ENCODE data around the gene AK5.
A peak's percentile ranks its signal among the peaks of the same experiment; 100 is the strongest.

AK5 gene

DNA sequence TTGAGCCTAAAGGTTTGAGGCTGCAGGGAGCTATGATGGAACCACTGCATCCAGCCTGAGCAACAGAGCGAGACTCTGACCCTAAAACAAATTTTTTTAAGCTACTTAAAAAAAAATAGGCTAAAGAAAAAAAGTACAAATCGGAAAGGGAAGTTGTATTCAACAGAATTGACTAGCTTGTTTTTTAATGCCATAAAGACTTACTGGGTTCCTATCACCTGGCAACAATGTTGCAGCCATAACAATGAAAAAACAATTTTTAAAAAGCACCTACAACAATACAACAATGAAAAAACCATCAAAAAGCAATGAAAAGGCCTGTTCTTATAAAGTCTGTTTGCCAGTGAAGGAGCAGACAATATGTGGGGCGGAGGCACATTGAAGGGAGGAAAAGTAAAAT lies 42.5 kb upstream of the AK5 start:
- H3K27me3 ChIP-seq = no peaks in the 10 kb centered on the region
- H3K36me3 ChIP-seq = no peaks in the 10 kb centered on the region
- H3K4me3 ChIP-seq (ENCODE audit: low read depth in 1 of 2, low read length in 1 of 2) = no peak overlapping the region
- TF ChIP-seq CTCF (IDR thresholded peaks at IDR 0.05) = no peak
- no peaks in the 10 kb centered on the region for H3K9me3 ChIP-seq
- peak overlapping the region; percentile 21 for H3K27ac ChIP-seq
- peaks cover 14 to 16% of the 10 kb centered on the region in 2 experiments for H3K4me1 ChIP-seq (ENCODE audit: control insufficient read depth in 1 of 2, insufficient read depth in 1 of 2, low read depth in 1 of 2, low read length in 1 of 2)

- no peak overlapping the region for H3K4me3 ChIP-seq (ENCODE audit: low read depth in 1 of 2, low read length in 1 of 2)
- H3K36me3 ChIP-seq = no peaks in the 10 kb centered on the region
- no peak for TF ChIP-seq CTCF (IDR thresholded peaks at IDR 0.05)
- H3K9me3 ChIP-seq = no peaks in the 10 kb centered on the region
- H3K27ac ChIP-seq = no peak overlapping the region
- H3K27me3 ChIP-seq = no peaks in the 10 kb centered on the region
- no peaks in the 10 kb centered on the region for H3K4me1 ChIP-seq (ENCODE audit: control insufficient read depth in 1 of 2, insufficient read depth in 1 of 2, low read depth in 1 of 2, low read length in 1 of 2)
Measured at GRCh38 chr1:77245830-77246229, 36.0 kb upstream of the AK5 start.

DNA sequence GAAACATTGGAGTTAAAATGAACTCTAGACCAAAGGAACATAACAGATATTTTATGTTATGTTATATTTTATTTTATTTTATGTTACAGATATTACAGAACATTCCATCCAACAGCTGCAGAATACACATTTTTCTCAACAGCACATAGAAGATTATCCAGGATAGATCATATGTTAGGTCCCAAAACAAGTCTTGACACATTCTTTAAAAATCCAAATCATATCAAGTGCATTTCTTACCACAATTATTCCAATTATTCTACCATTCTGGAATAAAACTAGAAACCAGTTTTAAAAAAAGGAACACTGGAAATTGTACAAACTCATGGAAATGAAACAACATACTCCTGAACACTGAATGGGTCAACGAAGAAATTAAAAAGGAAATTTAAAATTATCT lies 31.7 kb upstream of the AK5 start:
- Histone ChIP-seq H3K27me3 (no peaks in the 10 kb centered on the region), H3K4me3 (ENCODE audit: low read depth in 1 of 2, low read length in 1 of 2) (no peak overlapping the region), H3K36me3 (no peaks in the 10 kb centered on the region), H3K27ac (no peak overlapping the region), H3K4me1 (ENCODE audit: control insufficient read depth in 1 of 2, insufficient read depth in 1 of 2, low read depth in 1 of 2, low read length in 1 of 2) (no peaks in the 10 kb centered on the region), H3K9me3 (no peaks in the 10 kb centered on the region)
- no peak for TF ChIP-seq CTCF (IDR thresholded peaks at IDR 0.05)

DNA sequence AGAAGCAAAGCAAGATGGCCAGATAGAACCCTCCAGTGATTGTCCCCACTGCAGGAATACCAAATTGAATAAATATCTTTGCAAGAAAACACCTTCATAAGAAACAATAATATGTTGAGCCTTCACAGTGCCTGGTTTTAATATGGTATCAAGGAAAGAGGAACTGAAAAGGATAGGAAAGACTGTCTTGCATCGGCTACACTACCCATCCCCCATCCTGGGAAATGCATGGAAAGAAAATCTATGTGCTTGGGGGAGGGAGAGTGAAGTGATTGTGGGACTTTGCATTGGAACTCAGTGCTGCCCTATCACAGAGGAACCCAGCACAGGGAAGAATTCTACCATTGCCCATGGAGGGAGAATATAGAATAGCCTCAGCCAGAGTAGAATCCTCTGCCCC lies 28.6 kb upstream of the AK5 start:
- Histone ChIP-seq H3K4me3 (ENCODE audit: low read depth in 1 of 2, low read length in 1 of 2) (no peak overlapping the region), H3K36me3 (no peaks in the 10 kb centered on the region), H3K27ac (no peak overlapping the region), H3K9me3 (no peaks in the 10 kb centered on the region), H3K4me1 (ENCODE audit: control insufficient read depth in 1 of 2, insufficient read depth in 1 of 2, low read depth in 1 of 2, low read length in 1 of 2) (no peaks in the 10 kb centered on the region), H3K27me3 (no peaks in the 10 kb centered on the region)
- TF ChIP-seq CTCF (IDR thresholded peaks at IDR 0.05) = no peak

GRCh38 chr1:77263708-77264107 lies 18.1 kb upstream of the AK5 start:
- Histone ChIP-seq H3K4me3 (ENCODE audit: low read depth in 1 of 2, low read length in 1 of 2) (no peak overlapping the region), H3K27ac (no peak overlapping the region), H3K36me3 (no peaks in the 10 kb centered on the region), H3K4me1 (ENCODE audit: control insufficient read depth in 1 of 2, insufficient read depth in 1 of 2, low read depth in 1 of 2, low read length in 1 of 2) (no peaks in the 10 kb centered on the region), H3K27me3 (no peaks in the 10 kb centered on the region), H3K9me3 (no peaks in the 10 kb centered on the region)
- no peak for TF ChIP-seq CTCF (IDR thresholded peaks at IDR 0.05)

DNA sequence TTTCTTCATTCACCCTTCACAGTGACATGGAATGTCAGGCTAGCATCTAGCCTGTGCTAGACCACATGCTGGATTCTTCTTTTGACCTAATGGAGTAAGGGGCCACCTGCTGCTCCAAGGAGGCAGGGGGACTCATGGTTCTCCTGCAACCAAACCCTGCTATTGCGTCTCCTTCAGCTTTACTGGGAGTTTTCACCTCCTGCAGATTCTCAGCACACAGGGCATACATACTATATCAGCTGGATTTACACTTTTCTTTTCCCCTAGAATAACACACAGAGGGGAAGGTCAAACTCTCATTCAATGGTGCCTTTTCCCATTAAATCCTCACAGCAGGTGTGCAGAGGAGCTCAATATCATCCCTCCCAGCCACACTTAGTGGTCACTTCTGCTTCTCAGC lies 16.6 kb upstream of the AK5 start:
- Histone ChIP-seq H3K4me1 (ENCODE audit: control insufficient read depth in 1 of 2, insufficient read depth in 1 of 2, low read depth in 1 of 2, low read length in 1 of 2) (no peaks in the 10 kb centered on the region), H3K27ac (no peak overlapping the region), H3K36me3 (no peaks in the 10 kb centered on the region), H3K9me3 (no peaks in the 10 kb centered on the region), H3K4me3 (ENCODE audit: low read depth in 1 of 2, low read length in 1 of 2) (no peak overlapping the region), H3K27me3 (no peaks in the 10 kb centered on the region)
- no peak for TF ChIP-seq CTCF (IDR thresholded peaks at IDR 0.05)
